Keratinocyte (primary cell): ENCODE data around the gene PTPA. TPM values are rescaled to one million over a fixed set of nuclear protein-coding genes. Genes with fewer than 3 reads are reported as not detected.

Experiments
- DNase-seq: peaks from one replicate; pipeline ENCODE4 v3.0.0-alpha.2; 2011; ENCODE audit warnings: low read depth, missing footprints, low spot score
- FAIRE-seq: peaks from 2 replicates; lab custom pipeline; 2011; peaks lifted over from hg19 to GRCh38; lab: Jason Lieb, UNC
- H2AFZ ChIP-seq: 2 replicates; pipeline ENCODE4 v1.6.0; 2012; ENCODE audit warnings: low read length, control low read depth, inconsistent platforms; ENCODE audit not compliant: control insufficient read depth
- H3K27ac ChIP-seq: 2 replicates; pipeline ENCODE4 v1.5.1; 2011; ENCODE audit warnings: low read length; ENCODE audit not compliant: control insufficient read depth, insufficient read depth
- H3K27me3 ChIP-seq: 3 replicates; pipeline ENCODE4 v1.6.0; 2011; ENCODE audit warnings: low read length; ENCODE audit not compliant: control insufficient read depth, insufficient read depth; ENCODE audit errors: extremely low read depth
- H3K36me3 ChIP-seq, 2 experiments: 2 replicates in 1 of 2; 3 replicates in 1 of 2; pipeline ENCODE4 v1.5.1; 2011; ENCODE audit warnings: low read length in 2 of 2, mild to moderate bottlenecking in 1 of 2; ENCODE audit not compliant: control insufficient read depth in 2 of 2, insufficient read depth in 2 of 2; ENCODE audit errors: extremely low read depth in 1 of 2
- H3K4me1 ChIP-seq: 3 replicates; pipeline ENCODE4 v1.5.1; 2011; ENCODE audit warnings: low read length; ENCODE audit not compliant: control insufficient read depth, insufficient read depth; ENCODE audit errors: extremely low read depth
- H3K4me2 ChIP-seq: 3 replicates; pipeline ENCODE4 v1.6.0; 2011; ENCODE audit warnings: low read depth, low read length; ENCODE audit not compliant: control insufficient read depth, insufficient read depth; ENCODE audit errors: extremely low read depth
- H3K4me3 ChIP-seq, 3 experiments: fragments of 200-600 bp in 1 of 3; sonication (generic) in 1 of 3; 2 replicates in 2 of 3; 3 replicates in 1 of 3; pipeline ENCODE4 v1.5.1; 2011 to 2016; ENCODE audit warnings: low read length in 3 of 3, mild to moderate bottlenecking in 3 of 3, control low read depth in 2 of 3, inconsistent platforms in 1 of 3, low read depth in 1 of 3, mixed read lengths in 1 of 3, mixed run types in 1 of 3, moderate library complexity in 1 of 3; ENCODE audit not compliant: control insufficient read depth in 2 of 3, insufficient read depth in 2 of 3; ENCODE audit errors: extremely low read depth in 1 of 3
- H3K79me2 ChIP-seq: 2 replicates; pipeline ENCODE4 v1.6.0; 2012; ENCODE audit warnings: low read length; ENCODE audit not compliant: control insufficient read depth, insufficient read depth
- H3K9ac ChIP-seq: 3 replicates; pipeline ENCODE4 v1.6.0; 2011; ENCODE audit warnings: low read length; ENCODE audit not compliant: control insufficient read depth, insufficient read depth; ENCODE audit errors: extremely low read depth
- H3K9me1 ChIP-seq: 3 replicates; pipeline ENCODE4 v1.6.0; 2011; ENCODE audit warnings: low read length; ENCODE audit not compliant: control insufficient read depth, insufficient read depth; ENCODE audit errors: extremely low read depth
- H3K9me3 ChIP-seq: 2 replicates; pipeline ENCODE4 v1.5.1; 2012; ENCODE audit warnings: low read depth, low read length; ENCODE audit not compliant: control insufficient read depth
- H4K20me1 ChIP-seq: 3 replicates; pipeline ENCODE4 v1.6.0; 2011; ENCODE audit warnings: low read length; ENCODE audit not compliant: control insufficient read depth, insufficient read depth; ENCODE audit errors: extremely low read depth
- CTCF ChIP-seq, 3 experiments: IDR thresholded peaks in 1 of 3; conservative IDR thresholded peaks in 1 of 3; optimal IDR thresholded peaks in 1 of 3; 2 replicates in 2 of 3; 3 replicates in 1 of 3; pipeline versions ENCODE3 to v1.5.1; 2011; ENCODE audit warnings: low read length in 3 of 3, mild to moderate bottlenecking in 3 of 3, moderate library complexity in 2 of 3, control low read depth in 1 of 3, inconsistent platforms in 1 of 3; ENCODE audit not compliant: insufficient read depth in 2 of 3; ENCODE audit errors: extremely low read depth in 1 of 3
- EZH2 ChIP-seq: IDR thresholded peaks from one replicate; pipeline ENCODE4 v1.6.1; 2012; ENCODE audit warnings: inconsistent platforms, mild to moderate bottlenecking, low read length, moderate library complexity
- dilution Hi-C: fragments of 300-500 bp; cut with MboI; formaldehyde crosslinking; loops from one replicate; pipeline ENCODE4 v1.7.0; 2020; ENCODE audit warnings: low sequenced_read_pairs; ENCODE audit not compliant: extremely low pct_ligation_motif_present
- polyA plus RNA-seq, 5 experiments: library from polyadenylated mRNA; depleted of rRNA in 3 of 5; stranded (reverse) in 3 of 5; stranded (forward) in 1 of 5; unstranded in 1 of 5; fragments of >200 nt; gene quantifications; 1 replicate in 1 of 5; 2 replicates in 3 of 5; 3 replicates in 1 of 5; pipeline versions ENCODE4 v1.2.1 to v1.2.3, GENCODE V29; 2011 to 2012; ENCODE audit warnings: missing spikeins in 2 of 5, low read depth in 1 of 5, low replicate concordance in 1 of 5

The PTPA gene
- polyA plus RNA-seq, 1 donor (not counting 4 experiments of a cell fraction or from before 2014, with no cell fraction given) = 98.0 TPM

- no peak for FAIRE-seq
Observed at GRCh38 chr9:129124506-129125069, 13.4 kb downstream of the PTPA start.

GRCh38 chr9:129125478-129125877 is 14.3 kb downstream of the PTPA start:
- H3K9me3 ChIP-seq = no peaks in the 10 kb centered on the region
- no peaks in the 10 kb centered on the region for H3K27me3 ChIP-seq
- no peaks in the 10 kb centered on the region for H3K4me1 ChIP-seq
- no peaks in the 10 kb centered on the region for H3K9me1 ChIP-seq
- H3K4me2 ChIP-seq = no peak overlapping the region
- H2AFZ ChIP-seq = no peak overlapping the region
- no peaks in the 10 kb centered on the region for H3K79me2 ChIP-seq
- FAIRE-seq (no peak), DNase-seq (no peak)
- dilution Hi-C loops = no loop called here
- peaks cover 21 to 26% of the 10 kb centered on the region in 2 experiments for H3K36me3 ChIP-seq
- no peak overlapping the region for H3K9ac ChIP-seq
- no peak overlapping the region for H3K4me3 ChIP-seq
- no peaks in the 10 kb centered on the region for H4K20me1 ChIP-seq
- no peak for TF ChIP-seq EZH2
- no peak for TF ChIP-seq CTCF (optimal IDR thresholded peaks at IDR 0.05 in 1 of 3, IDR thresholded peaks at IDR 0.05 in 1 of 3, conservative IDR thresholded peaks at IDR 0.05 in 1 of 3; ENCODE audit: extremely low read depth in 1 of 3, insufficient read depth in 2 of 3, low read length in 3 of 3)
- no peak overlapping the region for H3K27ac ChIP-seq

More at GRCh38 chr9:129124506-129125069, 13.4 kb downstream of the PTPA start:
- no peaks in the 10 kb centered on the region for H3K79me2 ChIP-seq
- no peaks in the 10 kb centered on the region for H3K9me1 ChIP-seq
- H3K4me3 ChIP-seq = no peak overlapping the region
- H3K4me2 ChIP-seq = no peak overlapping the region
- H3K27ac ChIP-seq = no peak overlapping the region
- H3K36me3 ChIP-seq = peaks cover 23 to 26% of the 10 kb centered on the region in 2 experiments
- no peaks in the 10 kb centered on the region for H3K27me3 ChIP-seq
- TF ChIP-seq EZH2 (no peak), CTCF (optimal IDR thresholded peaks at IDR 0.05 in 1 of 3, IDR thresholded peaks at IDR 0.05 in 1 of 3, conservative IDR thresholded peaks at IDR 0.05 in 1 of 3; ENCODE audit: extremely low read depth in 1 of 3, insufficient read depth in 2 of 3, low read length in 3 of 3) (no peak)
- no peak for DNase-seq
- no peak overlapping the region for H3K9ac ChIP-seq
- H4K20me1 ChIP-seq = no peaks in the 10 kb centered on the region
- dilution Hi-C loops = no loop called here
- no peaks in the 10 kb centered on the region for H3K4me1 ChIP-seq
- no peaks in the 10 kb centered on the region for H3K9me3 ChIP-seq
- no peak overlapping the region for H2AFZ ChIP-seq
